ENCODE results near the gene THAP7. TPM values are rescaled to one million over a fixed set of nuclear protein-coding genes. Genes with fewer than 3 reads are reported as not detected.

The THAP7 gene
- total and polyA plus RNA-seq, 2 of the 13 experiments (the other 11 are each of a cell fraction or from before 2014, with no cell fraction given): 13.0 to 25.5 TPM

GRCh38 chr22:20995329-20996030 lies 6.4 kb downstream of the THAP7 start:
- Histone ChIP-seq H3K27me3 (ENCODE audit: control insufficient read depth in 1 of 2, insufficient read depth in 2 of 2, low read length in 2 of 2) (no peaks in the 10 kb centered on the region), H3K27ac (ENCODE audit: extremely low read length, insufficient read depth, low read length) (no peak overlapping the region), H3K79me2 (ENCODE audit: insufficient read depth, low read length) (peaks cover 3% of the 10 kb centered on the region), H3K4me3 (replicated peaks in 1 of 3; ENCODE audit: insufficient read depth in 1 of 3, low read depth in 2 of 3, low read length in 3 of 3) (no peak overlapping the region), H4K20me1 (ENCODE audit: insufficient read depth, low read length) (no peaks in the 10 kb centered on the region), H3K9me3 (ENCODE audit: low read length) (no peaks in the 10 kb centered on the region), H3K36me3 (replicated peaks in 1 of 2; ENCODE audit: control insufficient read depth in 1 of 2, insufficient read depth in 2 of 2, low read length in 2 of 2) (peaks cover 9 to 49% of the 10 kb centered on the region in 2 experiments), H3K4me1 (ENCODE audit: insufficient read depth, low read length) (peaks cover 4% of the 10 kb centered on the region), H3K4me2 (ENCODE audit: low read depth, low read length) (no peak overlapping the region), H2AFZ (ENCODE audit: low read length) (no peak overlapping the region), H3K9ac (ENCODE audit: insufficient read depth, low read depth, low read length) (no peak overlapping the region)
- BruUV-seq (replicated peaks): no TSS peak
- FAIRE-seq: no peak
- 98% methylated on average over 9 of the region's 23 CpGs for WGBS (ENCODE audit: low lambda C conversion rate)
- in situ Hi-C loops (cut with HindIII; ENCODE audit: extremely low pct_ligation_motif_present, low pct_unique_long_range_greater_than_20kb): no loop called here
- no peak for DNase-seq (ENCODE audit: low spot score)
- TF ChIP-seq CBFB (CRISPR knock-in tag; IDR thresholded peaks at IDR 0.05) (no peak), ZNF292 (CRISPR knock-in tag; IDR thresholded peaks at IDR 0.05; ENCODE audit: borderline replicate concordance, low read depth) (no peak), MEIS1 (CRISPR knock-in tag; IDR thresholded peaks at IDR 0.05; ENCODE audit: borderline replicate concordance) (no peak), ISX (CRISPR knock-in tag; conservative IDR thresholded peaks at IDR 0.05) (no peak), NFIB (CRISPR knock-in tag; IDR thresholded peaks at IDR 0.05; ENCODE audit: borderline replicate concordance) (no peak), REXO4 (CRISPR knock-in tag; IDR thresholded peaks at IDR 0.05; ENCODE audit: borderline replicate concordance) (no peak), ZMAT5 (CRISPR knock-in tag; IDR thresholded peaks at IDR 0.05; ENCODE audit: borderline replicate concordance, low read depth) (no peak)
- TF ChIP-seq, protein P1, sequence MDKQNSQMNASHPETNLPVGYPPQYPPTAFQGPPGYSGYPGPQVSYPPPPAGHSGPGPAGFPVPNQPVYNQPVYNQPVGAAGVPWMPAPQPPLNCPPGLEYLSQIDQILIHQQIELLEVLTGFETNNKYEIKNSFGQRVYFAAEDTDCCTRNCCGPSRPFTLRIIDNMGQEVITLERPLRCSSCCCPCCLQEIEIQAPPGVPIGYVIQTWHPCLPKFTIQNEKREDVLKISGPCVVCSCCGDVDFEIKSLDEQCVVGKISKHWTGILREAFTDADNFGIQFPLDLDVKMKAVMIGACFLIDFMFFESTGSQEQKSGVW (CRISPR knock-in tag; IDR thresholded peaks at IDR 0.05; ENCODE audit: borderline replicate concordance): no peak
- ATAC-seq: no peak
- intact Hi-C loops (cut with micrococcal nuclease; ENCODE audit: unreplicated experiment): no loop called here
- ChIA-PET POLR2A (no interaction called here), CTCF (ENCODE audit: low intra/inter-chr PET ratio, low total read pairs) (no interaction called here)
